T-helper 17 cell (primary cell): ENCODE measurements around the gene FHIT. TPM values are rescaled to one million over a fixed set of nuclear protein-coding genes. Genes with fewer than 3 reads are reported as not detected.
"Not testable (repeated sequence)": the region's sequence is repeated elsewhere in the genome, so short reads cannot be mapped to it uniquely, and the experiment has no call there.

ENCODE experiments used
- ATAC-seq: fragments of 150-1000 bp; cut with Tn5 transposase; 2 replicates; pipeline ENCODE4 v1.10.0; 2021; ENCODE audit warnings: mild to moderate bottlenecking, moderate library complexity
- DNase-seq, 3 donors: peaks; one replicate each; pipeline versions ENCODE4 v3.0.0 to v3.0.0-alpha.2; 2020 to 2021
- H3K9me3 ChIP-seq: one replicate; pipeline ENCODE4 v1.7.0; 2013; ENCODE audit warnings: low read length, mild to moderate bottlenecking; ENCODE audit not compliant: control insufficient read depth, poor library complexity, severe bottlenecking
- H3K27ac Mint-ChIP-seq: one replicate; pipeline ENCODE4 v1.8.0; 2022; ENCODE audit warnings: mild to moderate bottlenecking, moderate library complexity, mixed read lengths
- H3K27me3 Mint-ChIP-seq: one replicate; pipeline ENCODE4 v1.8.0; 2022; ENCODE audit warnings: mixed read lengths
- H3K36me3 Mint-ChIP-seq: one replicate; pipeline ENCODE4 v1.8.0; 2022; ENCODE audit warnings: low read depth, mixed read lengths
- H3K4me1 Mint-ChIP-seq: one replicate; pipeline ENCODE4 v1.8.0; 2022; ENCODE audit warnings: mild to moderate bottlenecking, mixed read lengths
- H3K4me3 Mint-ChIP-seq: one replicate; pipeline ENCODE4 v1.8.0; 2022; ENCODE audit warnings: mild to moderate bottlenecking, moderate library complexity, mixed read lengths
- total RNA-seq, 4 donors: library from RNA in 2 of 4; stranded (reverse) in 2 of 4; gene quantifications; one replicate each; pipeline ENCODE4 v1.2.3 and lab custom pipeline; 2022 to 2026

The FHIT gene
- total RNA-seq, 2 donors from 2014 or later = 18.8 to 28.6 TPM

DNA sequence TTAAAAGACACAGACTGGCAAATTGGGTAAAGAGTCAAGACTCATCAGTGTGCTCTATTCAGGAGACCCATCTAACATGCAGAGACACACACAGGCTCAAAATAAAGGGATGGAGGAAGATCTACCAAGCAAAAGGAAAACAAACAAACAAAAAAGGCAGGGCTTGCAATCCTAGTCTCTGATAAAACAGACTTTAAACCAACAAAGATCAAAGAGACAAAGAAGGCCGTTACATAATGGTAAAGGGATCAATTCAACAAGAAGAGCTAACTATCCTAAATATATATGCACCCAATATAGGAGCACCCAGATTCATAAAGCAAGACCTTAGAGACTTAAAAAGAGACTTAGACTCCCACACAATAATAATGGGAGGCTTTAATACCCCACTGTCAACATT lies 206.1 kb downstream of the FHIT start:
- not testable (repeated sequence) for ATAC-seq, H3K27me3 Mint-ChIP-seq, H3K36me3 Mint-ChIP-seq

DNA sequence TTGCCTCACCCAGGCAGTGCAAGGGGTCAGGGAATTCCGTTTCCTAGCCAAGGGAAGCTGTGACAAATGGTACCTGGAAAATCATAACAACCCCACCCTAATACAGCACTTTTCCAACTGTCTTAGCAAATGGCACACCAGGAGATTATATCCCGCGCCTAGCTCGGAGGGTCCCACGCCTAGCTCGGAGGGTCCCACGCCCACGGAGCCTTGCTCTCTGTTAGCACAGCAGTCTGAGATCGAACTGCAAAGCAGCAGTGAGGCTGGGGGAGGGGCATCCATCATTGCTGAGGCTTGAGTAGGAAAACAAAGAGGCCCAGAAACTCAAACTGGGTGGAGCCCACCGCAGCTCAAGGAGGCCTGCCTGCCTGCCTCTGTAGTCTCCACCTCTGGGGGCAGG lies 208.1 kb downstream of the FHIT start:
- H3K27ac Mint-ChIP-seq = no peak overlapping the region
- H3K4me1 Mint-ChIP-seq = no peaks in the 10 kb centered on the region
- no peaks in the 10 kb centered on the region for H3K36me3 Mint-ChIP-seq
- no peak for ATAC-seq
- H3K9me3 ChIP-seq = no peaks in the 10 kb centered on the region
- H3K27me3 Mint-ChIP-seq = no peaks in the 10 kb centered on the region
- no peak overlapping the region for H3K4me3 Mint-ChIP-seq
- DNase-seq = no peak

More for the DNA sequence above, 206.1 kb downstream of the FHIT start:
- not testable (repeated sequence) for H3K4me1 Mint-ChIP-seq, H3K4me3 Mint-ChIP-seq, H3K9me3 ChIP-seq, DNase-seq, H3K27ac Mint-ChIP-seq

DNA sequence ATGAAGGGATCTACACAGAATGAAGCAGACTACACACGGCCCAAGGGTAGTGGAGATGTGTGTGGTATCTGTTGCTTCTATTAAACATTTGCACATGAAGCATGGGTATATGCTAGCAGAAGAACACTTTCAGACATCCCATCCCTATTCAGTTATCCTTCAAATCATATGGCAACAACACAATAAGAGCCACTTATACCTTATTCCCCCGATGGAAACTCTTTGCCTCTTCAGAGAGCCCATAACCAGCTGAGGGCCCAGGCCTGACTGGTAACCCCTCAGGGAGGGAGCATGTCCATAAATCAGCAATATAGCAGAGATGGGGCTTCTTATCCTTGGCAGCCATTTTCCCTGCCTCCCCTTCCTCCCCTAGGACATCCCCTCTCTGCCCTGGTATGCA lies 210.6 kb downstream of the FHIT start:
- Mint-ChIP-seq H3K4me1 (no peaks in the 10 kb centered on the region), H3K27ac (no peak overlapping the region), H3K27me3 (no peaks in the 10 kb centered on the region), H3K4me3 (no peak overlapping the region), H3K36me3 (no peaks in the 10 kb centered on the region)
- DNase-seq = no peak
- no peak for ATAC-seq
- no peaks in the 10 kb centered on the region for H3K9me3 ChIP-seq

DNA sequence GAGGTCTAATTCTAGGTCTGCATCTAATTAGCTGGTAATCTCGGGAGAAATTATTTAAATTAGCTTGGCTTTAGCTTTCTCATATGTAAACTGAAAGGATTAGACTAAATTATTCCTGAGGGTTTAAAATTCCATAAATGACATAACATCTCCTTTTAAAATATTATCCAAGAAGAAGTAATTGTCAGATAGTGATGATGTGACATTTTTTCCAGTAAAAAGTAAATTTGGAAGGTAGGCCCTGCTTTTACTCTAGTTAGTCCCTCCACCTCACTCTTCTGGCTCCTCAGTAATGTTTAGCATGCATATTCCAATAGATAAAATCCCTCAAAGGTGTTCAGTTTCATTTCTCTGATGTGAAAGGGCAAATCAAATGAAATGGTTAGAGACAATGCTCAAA lies 215.7 kb downstream of the FHIT start:
- H3K27me3 Mint-ChIP-seq = no peaks in the 10 kb centered on the region
- H3K9me3 ChIP-seq = no peaks in the 10 kb centered on the region
- no peaks in the 10 kb centered on the region for H3K4me1 Mint-ChIP-seq
- DNase-seq (no peak), ATAC-seq (no peak)
- no peak overlapping the region for H3K27ac Mint-ChIP-seq
- H3K4me3 Mint-ChIP-seq = no peak overlapping the region
- no peaks in the 10 kb centered on the region for H3K36me3 Mint-ChIP-seq

DNA sequence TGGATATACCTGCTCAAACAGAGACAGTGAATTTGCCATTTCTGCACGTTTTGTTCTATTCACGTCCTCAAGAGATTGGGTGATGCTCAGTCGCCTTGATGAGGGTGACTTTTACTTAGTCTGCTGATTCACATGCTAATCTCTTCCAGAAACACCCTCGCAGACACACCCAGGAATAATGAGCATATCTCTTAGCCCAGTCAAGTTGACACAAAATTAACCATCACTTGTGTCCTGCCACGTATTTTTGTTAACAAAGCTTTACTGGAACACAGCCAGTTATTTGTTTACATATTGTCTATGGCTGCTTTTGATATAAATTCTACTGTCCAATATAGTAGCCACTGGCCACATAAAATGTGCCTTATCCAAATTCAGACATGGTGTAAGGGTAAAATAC lies 218.3 kb downstream of the FHIT start:
- DNase-seq (no peak), ATAC-seq (no peak)
- Mint-ChIP-seq H3K4me3 (no peak overlapping the region), H3K27me3 (no peaks in the 10 kb centered on the region), H3K27ac (no peak overlapping the region), H3K4me1 (no peaks in the 10 kb centered on the region), H3K36me3 (no peaks in the 10 kb centered on the region)
- H3K9me3 ChIP-seq = no peaks in the 10 kb centered on the region

DNA sequence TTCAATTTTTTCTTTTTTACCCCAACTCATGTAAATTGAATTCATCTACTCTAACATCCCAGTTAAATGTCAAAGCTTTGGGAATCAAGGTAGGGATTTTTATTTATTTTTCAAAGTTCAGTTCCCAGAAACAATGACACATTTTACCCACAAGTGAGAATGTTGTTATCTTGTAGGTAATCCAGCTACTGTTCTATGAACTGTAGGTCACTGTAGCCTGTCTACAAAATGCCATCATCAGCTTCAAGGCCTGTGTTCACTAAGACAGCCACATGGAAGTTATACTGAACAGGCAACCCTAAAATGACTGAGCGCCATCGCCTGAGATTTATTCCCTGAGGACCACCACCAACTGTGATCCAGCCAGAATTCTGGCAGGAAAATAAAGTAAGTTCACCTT lies 219.7 kb downstream of the FHIT start:
- Mint-ChIP-seq H3K27ac (no peak overlapping the region), H3K4me1 (no peaks in the 10 kb centered on the region), H3K27me3 (no peaks in the 10 kb centered on the region), H3K4me3 (no peak overlapping the region), H3K36me3 (no peaks in the 10 kb centered on the region)
- no peaks in the 10 kb centered on the region for H3K9me3 ChIP-seq
- no peak for ATAC-seq
- DNase-seq = no peak

DNA sequence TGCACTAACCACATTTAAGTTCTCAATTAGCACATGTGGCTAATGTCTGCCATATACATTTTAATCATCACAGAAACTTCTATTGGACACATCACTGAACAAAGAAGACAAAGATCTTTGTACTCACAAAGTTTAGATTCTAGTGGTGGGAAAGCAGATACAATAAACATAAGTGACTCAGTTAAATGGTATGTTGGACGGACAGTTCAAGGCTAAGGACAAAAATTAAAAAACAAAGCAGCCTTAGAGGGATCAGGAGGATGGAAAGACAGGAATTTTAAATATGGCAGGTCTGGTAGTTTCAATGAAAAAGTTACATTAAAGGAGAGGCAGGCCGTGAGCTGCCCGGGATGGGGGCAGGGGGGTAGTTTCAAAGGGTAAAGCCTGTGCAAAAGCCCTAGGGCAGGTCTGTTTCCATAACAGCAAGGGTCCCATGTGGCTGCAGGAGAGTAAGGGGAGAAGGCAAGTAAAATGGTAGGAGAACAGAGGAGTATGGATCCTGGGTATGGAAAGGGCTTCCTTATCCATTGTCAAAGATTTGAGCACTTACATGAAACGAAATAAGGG lies 220.7 kb downstream of the FHIT start:
- Mint-ChIP-seq H3K27me3 (no peaks in the 10 kb centered on the region), H3K36me3 (no peaks in the 10 kb centered on the region), H3K27ac (no peak overlapping the region), H3K4me1 (no peaks in the 10 kb centered on the region), H3K4me3 (no peak overlapping the region)
- no peak for DNase-seq
- no peak for ATAC-seq
- no peaks in the 10 kb centered on the region for H3K9me3 ChIP-seq

DNA sequence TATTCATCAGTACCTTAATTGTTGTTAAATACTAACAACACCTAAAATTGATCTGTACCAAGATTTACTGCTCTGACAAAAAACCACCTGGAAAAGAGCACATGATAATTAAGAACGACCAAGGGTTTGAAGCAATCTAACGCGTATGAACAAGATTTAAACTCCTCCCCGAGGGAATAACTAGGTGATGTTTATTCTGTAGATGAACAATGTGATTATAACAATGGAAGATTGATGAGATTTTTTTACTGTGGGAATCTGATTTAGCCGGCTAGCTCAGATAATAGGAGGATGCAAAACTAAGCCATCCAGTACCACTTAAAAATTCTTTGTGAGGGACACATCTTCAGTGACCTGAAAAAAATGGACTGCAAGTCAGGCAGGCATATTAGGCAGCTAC lies 222.1 kb downstream of the FHIT start:
- H3K9me3 ChIP-seq = no peaks in the 10 kb centered on the region
- ATAC-seq (no peak), DNase-seq (no peak)
- no peaks in the 10 kb centered on the region for H3K36me3 Mint-ChIP-seq
- H3K27me3 Mint-ChIP-seq = no peaks in the 10 kb centered on the region
- H3K4me3 Mint-ChIP-seq = no peak overlapping the region
- H3K27ac Mint-ChIP-seq = no peak overlapping the region
- no peaks in the 10 kb centered on the region for H3K4me1 Mint-ChIP-seq

DNA sequence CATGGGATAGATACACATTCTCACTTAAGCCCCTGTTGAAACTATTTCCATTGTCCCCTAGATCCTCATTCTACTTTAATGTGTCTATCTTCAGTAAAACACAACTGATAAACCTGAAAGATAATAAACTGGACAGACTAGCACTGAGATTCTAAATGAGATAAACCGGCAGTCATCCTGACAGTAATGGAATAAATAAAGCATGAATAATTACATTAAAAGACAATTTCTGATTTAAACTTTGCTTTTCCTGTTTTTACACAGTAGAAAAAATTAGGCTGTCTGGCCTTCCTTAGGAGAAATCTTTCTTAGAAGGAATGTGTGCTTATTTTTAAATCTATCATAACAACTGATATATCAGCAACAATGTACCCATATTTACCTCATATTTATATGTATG lies 232.4 kb downstream of the FHIT start:
- H3K4me3 Mint-ChIP-seq = no peak overlapping the region
- H3K27ac Mint-ChIP-seq = no peak overlapping the region
- DNase-seq = no peak
- H3K27me3 Mint-ChIP-seq = no peaks in the 10 kb centered on the region
- H3K9me3 ChIP-seq = no peaks in the 10 kb centered on the region
- H3K36me3 Mint-ChIP-seq = no peaks in the 10 kb centered on the region
- H3K4me1 Mint-ChIP-seq = no peaks in the 10 kb centered on the region
- ATAC-seq = no peak

DNA sequence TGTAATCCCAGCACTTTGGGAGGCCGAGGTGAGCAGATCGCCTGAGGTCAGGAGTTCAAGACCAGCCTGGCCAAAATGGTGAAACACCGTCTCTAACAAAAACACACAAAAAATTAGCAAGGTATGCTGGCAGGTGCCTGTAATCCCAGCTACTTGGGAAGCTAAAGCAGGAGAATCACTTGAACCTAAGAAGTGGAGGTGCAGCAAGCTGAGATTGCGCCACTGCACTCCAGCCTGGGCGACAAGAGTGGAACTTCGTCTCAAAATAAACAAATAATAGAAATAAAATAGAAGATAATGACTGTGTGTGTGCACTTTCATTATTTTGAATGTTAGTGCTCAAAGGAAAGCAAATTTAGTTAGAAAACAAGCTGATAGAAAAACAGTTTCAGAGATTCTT lies 234.2 kb downstream of the FHIT start:
- not testable (repeated sequence) for H3K4me1 Mint-ChIP-seq, DNase-seq, H3K27me3 Mint-ChIP-seq, ATAC-seq, H3K27ac Mint-ChIP-seq, H3K4me3 Mint-ChIP-seq, H3K9me3 ChIP-seq, H3K36me3 Mint-ChIP-seq

DNA sequence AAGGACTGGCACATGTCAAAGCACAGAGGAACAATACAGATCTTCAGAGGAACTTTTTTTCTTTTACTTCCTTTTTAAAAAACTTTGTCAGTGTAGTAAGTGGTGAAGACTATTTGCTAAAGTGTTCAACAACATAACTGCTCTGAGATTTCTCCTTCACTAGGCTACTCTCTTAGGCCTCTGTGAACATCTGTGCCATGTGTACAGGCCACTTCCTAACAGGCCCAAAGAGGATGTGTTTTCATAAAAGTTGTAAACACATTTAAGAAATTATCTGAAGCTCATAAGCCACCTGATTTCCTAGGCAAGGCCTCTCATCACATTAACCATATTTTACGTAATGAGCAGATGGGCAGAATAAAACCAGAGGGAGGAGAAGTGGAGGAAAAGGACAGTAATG lies 235.4 kb downstream of the FHIT start:
- Mint-ChIP-seq H3K4me3 (no peak overlapping the region), H3K36me3 (no peaks in the 10 kb centered on the region), H3K4me1 (no peaks in the 10 kb centered on the region), H3K27ac (no peak overlapping the region), H3K27me3 (no peaks in the 10 kb centered on the region)
- no peak for ATAC-seq
- DNase-seq = no peak
- H3K9me3 ChIP-seq = no peaks in the 10 kb centered on the region

DNA sequence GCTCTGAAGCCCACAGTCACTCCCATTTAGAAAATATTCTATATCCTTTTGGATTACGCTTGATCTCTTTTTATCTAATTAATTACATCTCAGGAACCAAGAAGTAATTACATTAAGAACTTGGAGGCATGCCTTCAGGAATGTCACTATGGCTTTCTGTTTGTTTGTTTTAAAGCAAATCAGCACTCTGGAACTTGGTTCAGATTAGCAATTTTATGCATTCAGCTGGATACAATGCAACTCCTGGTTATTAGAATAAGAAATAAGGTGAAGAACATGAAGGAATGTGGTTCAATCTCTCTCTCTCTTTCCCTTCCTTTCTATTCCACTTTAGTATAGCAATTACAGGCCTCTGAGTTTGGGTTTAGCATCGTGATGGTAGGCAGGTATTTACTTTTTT lies 235.8 kb downstream of the FHIT start:
- no peak for ATAC-seq
- Mint-ChIP-seq H3K27ac (no peak overlapping the region), H3K36me3 (no peaks in the 10 kb centered on the region), H3K4me1 (no peaks in the 10 kb centered on the region), H3K27me3 (no peaks in the 10 kb centered on the region), H3K4me3 (no peak overlapping the region)
- H3K9me3 ChIP-seq = no peaks in the 10 kb centered on the region
- DNase-seq = no peak

DNA sequence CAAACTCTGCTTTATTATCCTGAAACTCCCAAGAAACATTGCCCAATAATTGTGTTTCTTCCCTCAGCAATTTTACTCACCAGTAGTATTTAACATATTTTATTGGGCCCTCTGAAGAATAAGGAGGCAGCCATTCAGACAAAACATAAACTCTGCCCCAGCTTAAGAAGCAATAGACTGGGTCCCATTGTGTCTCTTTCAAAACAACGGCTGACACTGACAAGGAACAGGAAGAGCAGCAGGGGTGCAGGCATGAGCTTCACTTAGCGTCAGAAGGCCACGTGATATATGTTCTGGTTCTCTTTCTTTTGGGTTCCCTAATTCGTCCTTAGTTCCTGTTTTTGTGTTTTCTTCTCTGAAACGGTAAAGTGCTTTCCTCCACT lies 242.3 kb downstream of the FHIT start:
- Mint-ChIP-seq H3K4me1 (no peaks in the 10 kb centered on the region), H3K27me3 (no peaks in the 10 kb centered on the region), H3K36me3 (no peaks in the 10 kb centered on the region), H3K4me3 (no peak overlapping the region), H3K27ac (no peak overlapping the region)
- ATAC-seq (peak; percentile 55), DNase-seq (no peak)
- H3K9me3 ChIP-seq = no peaks in the 10 kb centered on the region

DNA sequence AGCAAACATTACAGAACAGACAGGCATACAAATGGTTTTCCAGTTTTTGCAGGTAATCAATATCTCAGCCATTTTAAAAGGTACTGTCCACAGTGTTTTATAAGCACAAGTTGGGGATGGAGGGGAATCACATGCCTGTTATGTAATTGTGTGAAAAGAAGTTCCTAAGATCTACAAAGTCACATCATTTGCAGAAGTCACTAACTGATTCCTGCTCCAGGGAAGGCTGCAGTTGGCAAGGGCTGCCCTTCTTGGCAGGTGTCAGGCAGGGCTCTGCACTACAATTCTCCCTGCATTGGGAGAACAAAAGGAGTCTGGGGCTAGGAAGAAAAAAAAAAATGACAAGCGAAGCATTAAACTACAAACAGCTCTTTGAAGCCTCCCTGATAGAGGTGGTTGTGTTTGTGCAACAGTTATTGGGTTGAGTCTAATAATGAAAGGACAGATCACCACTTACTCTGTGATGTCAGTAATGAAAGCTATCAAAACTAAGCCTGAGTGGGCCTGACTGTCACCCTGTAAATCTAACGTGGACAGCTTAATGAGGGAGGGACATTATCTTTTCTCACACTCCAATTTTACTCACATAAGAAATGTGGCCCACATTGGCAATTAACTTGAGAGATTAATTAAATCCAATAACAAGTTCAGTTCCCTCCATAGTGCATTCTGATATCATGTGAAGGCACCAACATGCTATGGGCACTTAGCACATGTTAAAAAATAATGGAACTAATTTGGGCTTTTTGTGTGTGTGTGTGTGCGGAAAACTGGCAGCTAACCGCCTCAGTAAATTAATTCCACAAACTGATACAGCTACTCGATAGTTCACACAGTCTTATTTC lies 242.9 kb downstream of the FHIT start:
- Mint-ChIP-seq H3K36me3 (no peaks in the 10 kb centered on the region), H3K4me3 (no peak overlapping the region), H3K4me1 (no peaks in the 10 kb centered on the region), H3K27me3 (no peaks in the 10 kb centered on the region), H3K27ac (no peak overlapping the region)
- no peak for DNase-seq
- ATAC-seq = no peak
- no peaks in the 10 kb centered on the region for H3K9me3 ChIP-seq
